Esophagus squamous epithelium (tissue), 5 donors: Measurements from ENCODE around the gene LRR1. TPM values are rescaled to one million over a fixed set of nuclear protein-coding genes. Genes with fewer than 3 reads are reported as not detected.

ENCODE experiments used
- DNase-seq: peaks from one replicate; lab custom pipeline; 2025; lab: John Stamatoyannopoulos, UW
- H3K27ac ChIP-seq, 4 donors: fragments of 200-600 bp; sonication (generic); one replicate each; pipeline ENCODE4 v1.5.1; 2016 to 2019; ENCODE audit warnings: mild to moderate bottlenecking in 1 of 4
- H3K27me3 ChIP-seq, 4 donors: fragments of 200-600 bp; sonication (generic); 1 replicate in 3 of 4; 2 replicates in 1 of 4; pipeline versions ENCODE4 v1.5.1 to v1.6.0; 2017 to 2021; ENCODE audit warnings: antibody characterized with exemption in 1 of 4
- H3K36me3 ChIP-seq, 3 donors: fragments of 200-600 bp; sonication (generic); one replicate each; pipeline ENCODE4 v1.5.1; 2016 to 2019
- H3K4me1 ChIP-seq, 3 donors: fragments of 200-600 bp; sonication (generic); one replicate each; pipeline ENCODE4 v1.5.1; 2017 to 2019
- H3K4me3 ChIP-seq, 4 donors: fragments of 200-600 bp; sonication (generic); 1 replicate in 3 of 4; 2 replicates in 1 of 4; pipeline ENCODE4 v1.5.1; 2016 to 2019; ENCODE audit warnings: mild to moderate bottlenecking in 2 of 4, moderate library complexity in 1 of 4
- H3K9me3 ChIP-seq, 3 donors: fragments of 200-600 bp; sonication (generic); one replicate each; pipeline ENCODE4 v1.5.1; 2016 to 2019
- POLR2A ChIP-seq, 4 donors: fragments of 450-650 bp; IDR thresholded peaks; one replicate each; pipeline ENCODE4 v1.6.1; 2017; ENCODE audit warnings: antibody characterized with exemption in 4 of 4, mild to moderate bottlenecking in 4 of 4, moderate library complexity in 3 of 4
- WGBS, 2 donors: methylation state at CpG; one replicate each; pipeline ENCODE4 v1.1.5; 2018; 5-methylcytosine and 5-hydroxymethylcytosine counted together
- intact Hi-C: fragments of 100-400 bp; cut with DNase I; formaldehyde crosslinking; loops from one replicate; pipeline ENCODE4 v1.15.0; 2022
- total RNA-seq, 4 donors: library from RNA; depleted of rRNA; stranded (reverse); fragments of >200 nt; gene quantifications; one replicate each; pipeline ENCODE4 v1.1.0, GENCODE V29; 2016
- TF ChIP-seq, protein P1 (sequence below), 6 experiments: fragments of 450-650 bp in 4 of 6; fragments of 200-600 bp in 2 of 6; sonication (generic) in 2 of 6; IDR thresholded peaks; one replicate each; pipeline ENCODE4 v1.5.1; 2016 to 2019; ENCODE audit warnings: antibody characterized with exemption in 6 of 6, mild to moderate bottlenecking in 4 of 6, moderate library complexity in 4 of 6
- donor health status: DM: yes; HTN: yes; CAD: no.

LRR1 gene, protein sequence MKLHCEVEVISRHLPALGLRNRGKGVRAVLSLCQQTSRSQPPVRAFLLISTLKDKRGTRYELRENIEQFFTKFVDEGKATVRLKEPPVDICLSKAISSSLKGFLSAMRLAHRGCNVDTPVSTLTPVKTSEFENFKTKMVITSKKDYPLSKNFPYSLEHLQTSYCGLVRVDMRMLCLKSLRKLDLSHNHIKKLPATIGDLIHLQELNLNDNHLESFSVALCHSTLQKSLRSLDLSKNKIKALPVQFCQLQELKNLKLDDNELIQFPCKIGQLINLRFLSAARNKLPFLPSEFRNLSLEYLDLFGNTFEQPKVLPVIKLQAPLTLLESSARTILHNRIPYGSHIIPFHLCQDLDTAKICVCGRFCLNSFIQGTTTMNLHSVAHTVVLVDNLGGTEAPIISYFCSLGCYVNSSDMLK
- total RNA-seq: 10 to 100 TPM in 2 of 4 donors, 1 to 10 TPM in 2; 5.5 to 19.8 (median 12.8) TPM

DNA sequence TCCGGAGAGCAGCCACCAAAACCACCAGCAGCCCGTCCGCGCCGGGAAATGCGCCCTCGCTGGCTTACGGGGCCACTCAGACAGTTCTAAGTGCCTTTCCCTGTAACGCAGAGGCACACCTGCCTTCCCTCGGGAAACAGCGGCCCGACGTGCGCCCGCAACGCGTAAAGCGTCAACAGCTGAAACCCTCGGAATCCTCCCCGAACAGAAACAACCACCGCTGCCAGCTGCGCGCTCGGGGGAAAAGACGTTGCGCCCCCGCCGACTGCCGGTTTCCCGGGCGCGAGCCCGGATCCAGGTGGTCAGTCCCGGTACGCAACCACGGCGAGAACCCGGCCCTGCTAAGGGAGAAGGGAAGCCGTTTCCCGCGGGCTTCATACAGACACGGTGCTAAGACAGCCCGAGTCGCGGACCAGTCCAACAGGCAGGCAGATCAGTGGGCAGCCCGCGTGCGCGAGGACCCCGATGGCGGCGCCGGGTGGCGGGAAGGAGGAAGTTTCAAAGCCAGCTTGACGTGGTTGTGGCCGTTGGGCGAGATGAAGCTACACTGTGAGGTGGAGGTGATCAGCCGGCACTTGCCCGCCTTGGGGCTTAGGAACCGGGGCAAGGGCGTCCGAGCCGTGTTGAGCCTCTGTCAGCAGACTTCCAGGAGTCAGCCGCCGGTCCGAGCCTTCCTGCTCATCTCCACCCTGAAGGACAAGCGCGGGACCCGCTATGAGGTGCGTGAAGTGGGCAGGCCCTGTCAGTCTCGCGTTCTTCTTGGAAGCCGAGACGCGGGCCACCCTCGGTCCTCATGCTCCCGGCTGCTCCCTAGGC lies at the start of gene LRR1:
LRR1 (plus strand) TSS at position 456 of the 816 bp plus-strand sequence; CDS start at position 537, 81 bp downstream.
- peak within 1 kb of the TSS; percentile 95 to 99 (median 98) for H3K27ac ChIP-seq
- intact Hi-C loops: no loop called here
- TF ChIP-seq, protein P1, sequence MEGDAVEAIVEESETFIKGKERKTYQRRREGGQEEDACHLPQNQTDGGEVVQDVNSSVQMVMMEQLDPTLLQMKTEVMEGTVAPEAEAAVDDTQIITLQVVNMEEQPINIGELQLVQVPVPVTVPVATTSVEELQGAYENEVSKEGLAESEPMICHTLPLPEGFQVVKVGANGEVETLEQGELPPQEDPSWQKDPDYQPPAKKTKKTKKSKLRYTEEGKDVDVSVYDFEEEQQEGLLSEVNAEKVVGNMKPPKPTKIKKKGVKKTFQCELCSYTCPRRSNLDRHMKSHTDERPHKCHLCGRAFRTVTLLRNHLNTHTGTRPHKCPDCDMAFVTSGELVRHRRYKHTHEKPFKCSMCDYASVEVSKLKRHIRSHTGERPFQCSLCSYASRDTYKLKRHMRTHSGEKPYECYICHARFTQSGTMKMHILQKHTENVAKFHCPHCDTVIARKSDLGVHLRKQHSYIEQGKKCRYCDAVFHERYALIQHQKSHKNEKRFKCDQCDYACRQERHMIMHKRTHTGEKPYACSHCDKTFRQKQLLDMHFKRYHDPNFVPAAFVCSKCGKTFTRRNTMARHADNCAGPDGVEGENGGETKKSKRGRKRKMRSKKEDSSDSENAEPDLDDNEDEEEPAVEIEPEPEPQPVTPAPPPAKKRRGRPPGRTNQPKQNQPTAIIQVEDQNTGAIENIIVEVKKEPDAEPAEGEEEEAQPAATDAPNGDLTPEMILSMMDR (IDR thresholded peaks at IDR 0.05): peak in 1 of 6 experiments; percentile 9
- peak in 3 of 4 donors; percentile 4 to 69 (median 26) for TF ChIP-seq POLR2A (IDR thresholded peaks at IDR 0.05)
- DNase-seq: peak; percentile 41
- H3K4me3 ChIP-seq: peak within 1 kb of the TSS; percentile 75 to 95 (median 84)
- WGBS, 2 donors: 0 to 2% methylated on average over 10 to 11 of the region's 77 CpGs
- peaks cover 0 to 24% (median 0%) of the 10 kb centered on the region in 3 donors for H3K4me1 ChIP-seq
- H3K9me3 ChIP-seq: no peaks in the 10 kb centered on the region
- H3K36me3 ChIP-seq: peaks cover 0 to under 1% (median 0%) of the 10 kb centered on the region in 3 donors
- no peaks in the 10 kb centered on the region for H3K27me3 ChIP-seq

DNA sequence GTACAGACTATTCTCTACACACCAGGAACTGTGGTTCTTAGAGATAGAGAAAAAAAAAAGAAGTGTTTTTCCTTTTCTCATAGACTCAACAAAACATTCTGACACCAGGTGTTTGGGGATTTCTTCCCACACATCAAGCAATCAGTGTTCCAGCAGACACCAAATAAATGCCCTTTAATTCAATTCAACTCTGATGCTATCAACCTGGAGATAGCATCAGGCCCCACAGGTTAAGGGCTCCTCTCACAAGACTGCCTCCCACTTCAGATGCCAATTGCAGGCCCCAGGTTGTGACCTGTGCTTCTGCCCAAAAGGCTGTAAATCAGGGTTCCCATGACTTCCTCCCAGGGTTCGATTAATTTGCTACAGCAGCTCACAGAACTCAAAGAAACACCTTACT lies 49.3 kb upstream of the LRR1 start:
- Histone ChIP-seq H3K4me3 (no peak overlapping the region), H3K36me3 (no peaks in the 10 kb centered on the region), H3K4me1 (no peaks in the 10 kb centered on the region), H3K27ac (no peak overlapping the region), H3K9me3 (no peaks in the 10 kb centered on the region), H3K27me3 (no peaks in the 10 kb centered on the region)
- 50 to 80% methylated on average over 1 of the region's 1 CpG for WGBS, 2 donors
- intact Hi-C loops: no loop called here
- no peak for TF ChIP-seq POLR2A (IDR thresholded peaks at IDR 0.05)
- TF ChIP-seq, protein P1 (IDR thresholded peaks at IDR 0.05): no peak
- no peak for DNase-seq

DNA sequence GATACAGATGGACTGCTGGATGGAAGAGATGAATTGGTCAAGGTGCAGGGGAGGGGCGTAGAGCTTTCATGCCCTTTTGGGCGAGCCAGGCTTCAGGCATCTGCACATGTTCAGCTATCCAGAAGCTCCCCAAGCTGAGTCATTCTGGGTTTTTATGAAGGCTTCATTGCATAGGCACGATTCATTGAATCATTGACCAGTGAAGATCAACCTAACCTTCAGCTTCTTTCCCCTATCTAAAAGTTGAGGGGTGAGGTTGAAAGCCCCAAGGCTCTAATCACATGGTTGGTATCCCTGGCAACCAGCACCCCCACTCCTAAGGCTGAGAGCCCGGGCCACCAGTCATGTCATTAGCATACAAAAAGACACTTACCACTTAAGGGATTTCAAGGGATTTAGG lies 48.9 kb upstream of the LRR1 start:
- H3K27me3 ChIP-seq: no peaks in the 10 kb centered on the region
- no peaks in the 10 kb centered on the region for H3K9me3 ChIP-seq
- no peaks in the 10 kb centered on the region for H3K36me3 ChIP-seq
- 44 to 50% methylated on average over 3 to 4 of the region's 4 CpGs for WGBS, 2 donors
- H3K4me3 ChIP-seq: no peak overlapping the region
- intact Hi-C loops: no loop called here
- no peaks in the 10 kb centered on the region for H3K4me1 ChIP-seq
- no peak overlapping the region for H3K27ac ChIP-seq
- no peak for TF ChIP-seq POLR2A (IDR thresholded peaks at IDR 0.05)
- TF ChIP-seq, protein P1 (IDR thresholded peaks at IDR 0.05): no peak
- DNase-seq: no peak

DNA sequence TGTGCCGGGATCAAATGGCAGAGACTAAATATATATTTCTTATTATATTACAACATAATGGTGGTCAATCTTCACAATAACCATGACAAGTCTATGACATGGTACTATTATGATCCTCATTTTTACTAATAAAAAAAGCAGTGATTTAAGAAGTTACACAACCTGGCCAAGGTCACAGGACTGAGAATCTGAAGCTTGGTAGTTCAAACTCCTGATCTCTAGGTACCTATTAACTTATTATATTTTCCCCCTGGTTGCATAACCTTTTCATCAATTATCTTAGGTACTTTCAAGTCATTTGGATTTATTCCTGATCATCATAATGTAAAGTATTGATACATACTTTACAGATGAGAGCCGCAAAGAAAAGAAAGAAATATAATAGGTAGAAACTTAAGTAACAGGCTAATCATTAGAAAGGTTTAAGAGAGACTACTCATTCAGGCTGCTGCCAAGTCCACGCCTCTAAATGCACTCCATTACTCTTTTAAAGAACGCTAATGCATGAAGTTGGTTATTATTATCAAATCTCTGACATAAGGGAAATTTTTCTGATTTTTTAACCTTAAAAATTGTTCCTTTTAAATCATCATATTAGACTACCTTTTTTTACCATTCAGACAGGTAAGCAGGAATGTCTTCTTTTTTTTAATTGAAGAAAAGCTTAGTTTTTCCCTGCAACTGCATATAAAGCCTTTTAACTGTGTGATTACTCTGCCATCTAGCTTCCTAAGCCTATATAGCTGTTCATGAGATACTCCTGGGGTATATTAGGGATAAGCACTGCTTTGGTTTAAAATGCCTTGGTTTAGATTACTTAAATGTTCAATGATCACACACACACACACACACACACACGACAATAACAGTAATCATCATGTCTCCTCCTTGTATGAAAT lies 48.2 kb upstream of the LRR1 start:
- intact Hi-C loops: no loop called here
- no peak for DNase-seq
- Histone ChIP-seq H3K4me3 (no peak overlapping the region), H3K9me3 (no peaks in the 10 kb centered on the region), H3K4me1 (no peaks in the 10 kb centered on the region), H3K27ac (no peak overlapping the region), H3K27me3 (no peaks in the 10 kb centered on the region), H3K36me3 (no peaks in the 10 kb centered on the region)
- TF ChIP-seq, protein P1 (IDR thresholded peaks at IDR 0.05): no peak
- no peak for TF ChIP-seq POLR2A (IDR thresholded peaks at IDR 0.05)
- 51 to 54% methylated on average over 5 of the region's 5 CpGs for WGBS, 2 donors
